HG02840 (cell line): Measurements from ENCODE around the gene CNIH2.
"Not testable (repeated sequence)": the region's sequence is repeated elsewhere in the genome, so short reads cannot be mapped to it uniquely, and the experiment has no call there.

Source experiments
- ATAC-seq: cut with Tn5 transposase; IDR thresholded peaks from one replicate; pipeline ENCODE4 v1.9.1; 2021; ENCODE audit warnings: mild to moderate bottlenecking, moderate library complexity, moderate number of reproducible peaks; ENCODE audit not compliant: unreplicated experiment, low FRiP score

CNIH2 gene

GRCh38 chr11:66277471-66278362 is at the start of gene CNIH2:
CNIH2 (plus strand) TSS chr11:66278175; CDS start chr11:66278457, 282 bp downstream.
- ATAC-seq = no peak

GRCh38 chr11:66228521-66228920 is 49.5 kb upstream of the CNIH2 start:
- no peak for ATAC-seq

GRCh38 chr11:66230156-66230555 is 47.8 kb upstream of the CNIH2 start:
- ATAC-seq = no peak

- no peak for ATAC-seq
These were observed 47.0 kb upstream of the CNIH2 start for GRCh38 chr11:66230978-66231377.

- no peak for ATAC-seq
These were observed 46.4 kb upstream of the CNIH2 start for GRCh38 chr11:66231561-66231960.

GRCh38 chr11:66232769-66233168 is 45.2 kb upstream of the CNIH2 start:
- no peak for ATAC-seq

- no peak for ATAC-seq
These were observed 44.7 kb upstream of the CNIH2 start for GRCh38 chr11:66233301-66233700.

GRCh38 chr11:66235141-66235540 is 42.8 kb upstream of the CNIH2 start:
- no peak for ATAC-seq

- no peak for ATAC-seq
These were observed 40.1 kb upstream of the CNIH2 start for GRCh38 chr11:66237867-66238266.

GRCh38 chr11:66238786-66239413 is 39.1 kb upstream of the CNIH2 start:
- ATAC-seq = no peak

GRCh38 chr11:66239511-66239910 is 38.5 kb upstream of the CNIH2 start:
- no peak for ATAC-seq

- no peak for ATAC-seq
These were observed 37.8 kb upstream of the CNIH2 start for GRCh38 chr11:66239998-66240780.

GRCh38 chr11:66240781-66241136 is 37.2 kb upstream of the CNIH2 start:
- ATAC-seq = no peak

GRCh38 chr11:66242095-66242765 is 35.7 kb upstream of the CNIH2 start:
- no peak for ATAC-seq

GRCh38 chr11:66243782-66244535 is 34.0 kb upstream of the CNIH2 start:
- no peak for ATAC-seq

GRCh38 chr11:66247295-66247694 is 30.7 kb upstream of the CNIH2 start:
- ATAC-seq = no peak

GRCh38 chr11:66247801-66248200 is 30.2 kb upstream of the CNIH2 start:
- ATAC-seq = no peak

GRCh38 chr11:66248903-66249302 is 29.1 kb upstream of the CNIH2 start:
- ATAC-seq = no peak

GRCh38 chr11:66251809-66252208 is 26.2 kb upstream of the CNIH2 start:
- no peak for ATAC-seq

GRCh38 chr11:66253081-66253480 is 24.9 kb upstream of the CNIH2 start:
- ATAC-seq = not testable (repeated sequence)
